Breast epithelium (tissue), 4 donors: ENCODE results near the gene CHRNA1. TPM values are rescaled to one million over a fixed set of nuclear protein-coding genes. Genes with fewer than 3 reads are reported as not detected.

ENCODE experiments used
- DNase-seq, 2 donors: peaks; one replicate each; pipeline ENCODE4 v3.0.0-alpha.2; 2019; ENCODE audit warnings: low spot score in 2 of 2
- H3K27ac ChIP-seq, 2 donors: fragments of 200-600 bp; sonication (generic) in 1 of 2; one replicate each; pipeline ENCODE4 v1.5.1; 2016 to 2019; ENCODE audit warnings: mild to moderate bottlenecking in 1 of 2
- H3K27me3 ChIP-seq, 2 donors: fragments of 200-600 bp; sonication (generic) in 1 of 2; one replicate each; pipeline versions ENCODE4 v1.5.1 to v1.6.0; 2017 to 2019; ENCODE audit warnings: control low read depth in 1 of 2, mild to moderate bottlenecking in 1 of 2
- H3K36me3 ChIP-seq: fragments of 200-600 bp; one replicate; pipeline ENCODE4 v1.5.1; 2019
- H3K4me1 ChIP-seq, 2 donors: fragments of 200-600 bp; sonication (generic); one replicate each; pipeline ENCODE4 v1.5.1; 2016 to 2019; ENCODE audit warnings: control low read depth in 1 of 2
- H3K4me3 ChIP-seq, 3 donors: fragments of 200-600 bp; sonication (generic); 1 replicate in 2 of 3; 2 replicates in 1 of 3; pipeline ENCODE4 v1.5.1; 2016 to 2019; ENCODE audit warnings: mild to moderate bottlenecking in 3 of 3, moderate library complexity in 2 of 3
- H3K9me3 ChIP-seq, 2 donors: fragments of 200-600 bp; sonication (generic) in 1 of 2; one replicate each; pipeline ENCODE4 v1.5.1; 2016 to 2019; ENCODE audit warnings: control low read depth in 1 of 2
- POLR2A ChIP-seq: fragments of 450-650 bp; IDR thresholded peaks from one replicate; pipeline ENCODE4 v1.6.1; 2016; ENCODE audit warnings: antibody characterized with exemption, mild to moderate bottlenecking, moderate library complexity
- POLR2AphosphoS5 ChIP-seq, 3 donors: sonication (generic); formaldehyde crosslinking; IDR thresholded peaks; one replicate each; pipeline ENCODE4 v1.6.1; 2017; ENCODE audit warnings: antibody characterized with exemption in 3 of 3
- intact Hi-C: fragments of 100-400 bp; cut with DNase I; formaldehyde crosslinking; loops from one replicate; pipeline ENCODE4 v1.15.1; 2023; ENCODE audit warnings: low total_unique reads
- total RNA-seq, 3 donors: library from RNA; depleted of rRNA; stranded (reverse); fragments of >200 nt; gene quantifications; one replicate each; pipeline ENCODE4 v1.1.0, GENCODE V29; 2016
- TF ChIP-seq, protein P1 (sequence below), 3 donors: fragments of 450-650 bp; IDR thresholded peaks; one replicate each; pipeline ENCODE4 v1.5.1; 2016 to 2017; ENCODE audit warnings: antibody characterized with exemption in 3 of 3, mild to moderate bottlenecking in 3 of 3, moderate library complexity in 3 of 3

Gene CHRNA1
- total RNA-seq, 3 donors from 2014 or later = 8.2 TPM; not detected in 2

DNA sequence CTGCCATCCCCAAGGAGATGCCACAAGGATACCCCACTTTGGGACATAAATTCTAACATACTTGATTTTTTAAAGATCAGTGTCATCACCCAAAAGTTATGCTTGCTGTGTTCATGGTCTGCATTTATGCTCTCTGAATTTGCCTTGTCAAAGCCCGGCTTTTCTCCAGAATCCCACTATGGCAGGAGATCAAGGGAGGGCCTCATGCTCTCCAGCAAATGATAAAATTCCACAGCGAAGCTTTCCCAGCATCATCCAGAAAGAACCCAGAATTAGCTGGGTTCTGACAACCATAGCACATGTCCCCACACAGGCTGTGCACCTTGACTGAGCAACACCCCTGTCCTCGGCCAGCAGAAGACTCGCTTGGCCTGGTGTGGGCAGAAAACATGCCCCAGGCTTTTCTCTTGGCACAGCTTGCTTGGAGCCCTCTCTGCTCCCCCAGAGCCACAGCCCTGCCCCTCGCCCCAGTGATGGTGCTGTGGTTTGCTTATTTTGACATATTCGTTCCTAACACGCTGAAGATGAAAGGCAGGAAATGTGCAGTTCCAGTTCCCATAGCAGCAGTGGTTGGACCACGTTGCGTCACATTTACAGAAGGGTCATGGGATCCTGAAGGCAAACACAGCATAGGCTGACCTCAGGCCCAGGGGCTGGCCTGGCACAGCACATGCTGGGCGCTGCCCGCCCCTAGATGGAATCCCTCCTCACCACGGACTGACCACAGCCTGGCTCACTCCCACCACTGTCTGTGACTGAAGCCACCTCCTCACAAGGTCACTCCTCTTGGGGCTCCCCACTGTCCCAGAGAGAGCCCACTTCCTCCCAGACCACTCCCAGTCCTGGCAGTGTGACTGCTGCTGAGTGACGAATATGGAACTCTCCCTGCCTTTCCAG is 14.1 kb upstream of the CHRNA1 start:
- Histone ChIP-seq H3K36me3 (no peaks in the 10 kb centered on the region), H3K4me3 (no peak overlapping the region), H3K4me1 (no peaks in the 10 kb centered on the region), H3K27me3 (no peaks in the 10 kb centered on the region), H3K27ac (peak overlapping the region; percentile 79 to 89), H3K9me3 (no peaks in the 10 kb centered on the region)
- peak in 1 of 2 donors; percentile 59 for DNase-seq
- TF ChIP-seq POLR2AphosphoS5 (IDR thresholded peaks at IDR 0.05) = peak; percentile 34 to 70 (median 47)
- TF ChIP-seq, protein P1, sequence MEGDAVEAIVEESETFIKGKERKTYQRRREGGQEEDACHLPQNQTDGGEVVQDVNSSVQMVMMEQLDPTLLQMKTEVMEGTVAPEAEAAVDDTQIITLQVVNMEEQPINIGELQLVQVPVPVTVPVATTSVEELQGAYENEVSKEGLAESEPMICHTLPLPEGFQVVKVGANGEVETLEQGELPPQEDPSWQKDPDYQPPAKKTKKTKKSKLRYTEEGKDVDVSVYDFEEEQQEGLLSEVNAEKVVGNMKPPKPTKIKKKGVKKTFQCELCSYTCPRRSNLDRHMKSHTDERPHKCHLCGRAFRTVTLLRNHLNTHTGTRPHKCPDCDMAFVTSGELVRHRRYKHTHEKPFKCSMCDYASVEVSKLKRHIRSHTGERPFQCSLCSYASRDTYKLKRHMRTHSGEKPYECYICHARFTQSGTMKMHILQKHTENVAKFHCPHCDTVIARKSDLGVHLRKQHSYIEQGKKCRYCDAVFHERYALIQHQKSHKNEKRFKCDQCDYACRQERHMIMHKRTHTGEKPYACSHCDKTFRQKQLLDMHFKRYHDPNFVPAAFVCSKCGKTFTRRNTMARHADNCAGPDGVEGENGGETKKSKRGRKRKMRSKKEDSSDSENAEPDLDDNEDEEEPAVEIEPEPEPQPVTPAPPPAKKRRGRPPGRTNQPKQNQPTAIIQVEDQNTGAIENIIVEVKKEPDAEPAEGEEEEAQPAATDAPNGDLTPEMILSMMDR (IDR thresholded peaks at IDR 0.05) = no peak
- no peak for TF ChIP-seq POLR2A
- intact Hi-C loops = no loop called here

DNA sequence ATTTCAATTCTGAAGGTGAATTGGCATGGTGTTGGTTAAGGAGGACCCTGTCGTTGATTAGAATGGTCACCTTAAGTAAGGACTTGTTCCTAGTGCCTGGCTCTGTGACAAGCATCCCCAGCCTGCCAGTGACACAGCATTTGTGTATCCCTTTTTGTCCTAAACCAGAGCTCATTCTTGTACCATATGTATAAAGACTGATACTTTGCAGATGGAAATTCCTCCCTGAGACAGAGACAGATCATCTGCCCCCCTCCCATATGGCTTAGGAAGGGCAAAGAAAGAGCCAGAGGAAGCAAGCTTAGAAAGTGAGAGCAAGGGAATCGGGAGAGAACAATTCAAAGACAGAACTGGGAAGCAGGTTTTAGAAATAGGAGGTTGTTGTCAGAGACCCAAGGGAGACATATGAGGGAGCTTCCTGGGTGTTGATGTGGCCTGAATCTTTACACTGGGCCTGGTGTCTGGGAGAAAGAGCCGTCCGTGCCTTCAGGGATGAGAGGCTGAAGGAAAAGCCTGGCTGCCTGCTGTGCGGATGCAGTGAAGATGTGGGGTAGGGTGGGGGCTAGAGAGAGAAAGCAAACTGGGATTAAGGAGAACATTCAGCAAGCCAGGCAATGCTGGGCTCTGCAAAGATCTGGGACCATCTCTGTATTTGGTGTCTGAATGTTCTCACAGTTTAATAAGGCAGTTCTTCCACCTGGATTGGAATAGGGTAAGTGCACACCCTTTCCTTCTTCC is 13.2 kb upstream of the CHRNA1 start:
- intact Hi-C loops = no loop called here
- DNase-seq = no peak
- no peaks in the 10 kb centered on the region for H3K4me1 ChIP-seq

DNA sequence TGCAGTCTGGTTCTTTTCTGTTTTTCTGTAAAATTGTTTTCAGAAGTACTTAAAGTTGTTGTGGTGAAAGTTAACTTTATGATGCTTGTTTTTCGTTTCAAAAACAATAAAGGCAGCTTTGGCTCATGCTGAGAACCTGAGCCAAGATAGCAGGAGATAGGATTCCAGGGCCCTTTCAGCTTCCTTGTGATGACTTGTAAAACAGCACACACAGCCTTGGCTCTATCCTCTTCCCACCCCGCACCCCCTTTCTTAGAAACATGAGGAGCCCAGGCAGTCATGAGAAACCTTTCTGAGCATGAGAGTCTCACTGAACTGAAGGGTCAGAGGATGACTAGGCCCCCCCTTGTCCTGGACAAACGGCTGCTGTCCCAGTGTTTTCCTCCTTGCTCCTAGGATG is 12.4 kb upstream of the CHRNA1 start:
- Histone ChIP-seq H3K4me3 (no peak overlapping the region), H3K27me3 (no peaks in the 10 kb centered on the region), H3K9me3 (no peaks in the 10 kb centered on the region), H3K27ac (peak overlapping the region in 1 of 2 donors; percentile 89), H3K36me3 (no peaks in the 10 kb centered on the region), H3K4me1 (no peaks in the 10 kb centered on the region)
- no peak for TF ChIP-seq POLR2A
- TF ChIP-seq, protein P1 (IDR thresholded peaks at IDR 0.05) = no peak
- TF ChIP-seq POLR2AphosphoS5 (IDR thresholded peaks at IDR 0.05) = no peak
- DNase-seq = no peak
- intact Hi-C loops = no loop called here

More for the DNA sequence above, 13.2 kb upstream of the CHRNA1 start:
- Histone ChIP-seq H3K27ac (peak overlapping the region; percentile 79 to 89), H3K9me3 (no peaks in the 10 kb centered on the region), H3K4me3 (no peak overlapping the region), H3K36me3 (no peaks in the 10 kb centered on the region), H3K27me3 (no peaks in the 10 kb centered on the region)
- TF ChIP-seq POLR2A (no peak), POLR2AphosphoS5 (IDR thresholded peaks at IDR 0.05) (no peak)
- TF ChIP-seq, protein P1 (IDR thresholded peaks at IDR 0.05) = no peak

DNA sequence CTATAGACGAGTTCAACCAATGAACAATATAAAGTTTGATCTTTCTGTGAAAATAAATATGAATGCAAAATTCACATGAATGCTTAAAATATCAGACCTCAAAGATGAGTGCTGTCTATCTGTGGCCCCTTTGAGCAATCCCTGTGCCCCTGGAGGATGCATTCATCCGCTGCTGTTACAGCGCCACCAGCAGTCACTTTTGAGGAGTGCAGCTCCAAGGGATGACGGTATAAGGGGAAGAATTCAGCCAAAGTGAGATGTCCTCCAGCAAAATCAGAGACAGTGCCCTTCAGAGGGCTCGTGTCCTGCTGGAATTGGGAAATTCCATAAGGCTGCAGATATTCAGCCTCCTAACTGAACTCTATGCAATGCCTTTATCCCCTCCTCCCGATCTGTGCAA is 12.0 kb upstream of the CHRNA1 start:
- Histone ChIP-seq H3K4me3 (no peak overlapping the region), H3K27ac (no peak overlapping the region), H3K9me3 (no peaks in the 10 kb centered on the region), H3K27me3 (no peaks in the 10 kb centered on the region), H3K4me1 (no peaks in the 10 kb centered on the region), H3K36me3 (no peaks in the 10 kb centered on the region)
- TF ChIP-seq POLR2AphosphoS5 (IDR thresholded peaks at IDR 0.05) = no peak
- no peak for TF ChIP-seq POLR2A
- TF ChIP-seq, protein P1 (IDR thresholded peaks at IDR 0.05) = no peak
- DNase-seq = no peak
- intact Hi-C loops = no loop called here

DNA sequence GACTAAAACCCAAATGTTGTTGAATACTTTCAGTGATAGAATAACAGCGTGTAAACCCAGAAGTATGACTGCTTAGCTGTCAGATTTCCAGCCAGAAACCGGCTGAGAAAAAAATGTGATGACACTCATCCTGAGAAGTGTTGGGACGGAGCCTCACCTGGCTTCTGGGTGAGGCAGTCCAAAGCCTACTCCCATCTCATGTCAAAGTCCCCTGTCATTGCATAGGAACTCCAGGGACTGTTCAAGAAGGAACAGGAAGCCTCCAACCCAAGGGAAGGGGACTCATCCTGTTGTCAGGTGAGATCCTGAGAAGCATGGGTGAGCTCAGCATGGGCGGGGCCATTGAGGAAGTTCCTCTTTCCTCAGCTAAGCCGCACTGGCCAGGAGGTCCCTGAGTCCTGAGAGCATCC is 11.3 kb upstream of the CHRNA1 start:
- Histone ChIP-seq H3K4me3 (no peak overlapping the region), H3K9me3 (no peaks in the 10 kb centered on the region), H3K4me1 (no peaks in the 10 kb centered on the region), H3K27me3 (no peaks in the 10 kb centered on the region), H3K27ac (no peak overlapping the region), H3K36me3 (no peaks in the 10 kb centered on the region)
- no peak for DNase-seq
- no peak for TF ChIP-seq POLR2A
- no peak for TF ChIP-seq POLR2AphosphoS5 (IDR thresholded peaks at IDR 0.05)
- TF ChIP-seq, protein P1 (IDR thresholded peaks at IDR 0.05) = no peak
- intact Hi-C loops = no loop called here
